ENCODE measurements around the gene DGUOK. TPM values are rescaled to one million over a fixed set of nuclear protein-coding genes. Genes with fewer than 3 reads are reported as not detected.

Gene DGUOK
- total and polyA plus RNA-seq, 10 of the 15 experiments (the other 5 are each of a cell fraction or from before 2014, with no cell fraction given), result 64.4 to 234 (median 91.4) TPM

- peak; percentile 60; the same call in 1 of the 2 replicates for TF ChIP-seq ZBTB40 (IDR thresholded peaks at IDR 0.05; ENCODE audit: borderline replicate concordance)
- TF ChIP-seq NR2C1 (IDR thresholded peaks at IDR 0.05), result no peak
- 0 out of 2 replicates have a peak, but pooled peaks have one; percentile 39 for TF ChIP-seq HDGF (IDR thresholded peaks at IDR 0.05)
- TF ChIP-seq MXI1 (IDR thresholded peaks at IDR 0.05; ENCODE audit: low read depth, low read length), result peak; percentile 77; the same call in 1 of the 2 replicates
- TF ChIP-seq REST (IDR thresholded peaks at IDR 0.05; ENCODE audit: low read depth, low read length), result peak; percentile 77
Observed at GRCh38 chr2:73987109-73987947, 60.6 kb downstream of the DGUOK start (continued).

Data from GM12878 (cell line).